ENCODE results near the gene PANK1.
A peak's percentile ranks its signal among the peaks of the same experiment; 100 is the strongest.
"Not testable (repeated sequence)": the region's sequence is repeated elsewhere in the genome, so short reads cannot be mapped to it uniquely, and the experiment has no call there.

Gene PANK1

DNA sequence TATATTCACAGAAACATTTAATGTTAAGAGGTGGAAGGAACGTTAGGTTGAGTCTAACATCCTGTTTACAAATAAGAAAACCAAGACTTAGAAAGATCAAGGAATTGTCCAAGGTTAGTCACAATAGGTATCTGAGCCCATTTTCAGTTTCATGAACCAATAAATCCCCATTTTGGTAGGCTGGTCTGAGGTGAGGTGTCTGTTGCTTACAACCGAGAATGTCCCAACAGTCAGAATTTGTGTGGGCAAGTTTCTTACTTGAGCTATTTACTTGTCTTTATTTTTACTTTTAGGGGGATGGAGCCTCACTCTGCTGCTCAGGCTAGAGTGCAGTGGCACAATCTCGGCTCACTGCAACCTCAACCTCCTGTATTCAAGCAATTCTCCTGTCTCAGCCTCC, 23.6 kb downstream of the PANK1 start:
- DNase-seq (ENCODE audit: low read depth, low spot score) = no peak

GRCh38 chr10:89620296-89620695, 24.7 kb downstream of the PANK1 start:
- not testable (repeated sequence) for DNase-seq (ENCODE audit: low read depth, low spot score)

DNA sequence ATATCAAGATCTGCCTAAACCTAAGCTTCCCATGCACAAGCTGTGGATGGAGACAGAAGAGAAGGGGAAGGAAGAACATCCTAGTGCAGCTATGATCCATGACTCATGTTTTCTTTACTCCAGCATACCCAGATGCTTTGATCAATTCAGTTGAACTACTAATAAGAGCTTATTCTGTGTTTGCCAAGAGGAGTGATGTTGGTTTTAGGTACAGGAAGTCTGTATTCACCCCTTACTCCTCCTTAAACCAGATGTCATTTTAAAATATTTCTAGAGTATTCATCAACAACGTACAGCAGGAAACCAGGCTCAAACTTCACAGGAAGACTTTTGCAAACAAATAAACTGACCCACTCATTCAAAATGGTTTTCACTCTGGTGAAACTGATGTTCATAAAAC, 29.2 kb downstream of the PANK1 start:
- peak; percentile 54 for DNase-seq (ENCODE audit: low read depth, low spot score)

DNA sequence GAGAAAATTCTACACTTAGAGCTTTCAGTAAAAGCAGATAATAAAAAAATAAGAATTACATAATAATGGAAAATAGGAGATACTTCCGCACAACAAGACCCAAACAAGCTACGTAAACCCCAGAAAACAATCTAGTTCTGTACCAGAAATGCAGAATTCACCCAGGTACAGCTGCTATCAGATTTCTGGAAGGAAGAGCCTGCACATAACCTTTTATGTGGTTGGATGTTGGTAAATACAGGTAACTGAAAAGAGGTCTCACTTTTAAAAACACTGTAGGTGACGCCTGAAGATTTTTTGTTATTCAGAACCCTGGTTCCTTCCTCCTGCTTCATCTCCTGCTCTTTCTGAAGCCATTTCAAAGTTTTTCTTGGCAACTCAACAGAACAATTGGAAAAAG, 29.9 kb downstream of the PANK1 start:
- no peak for DNase-seq (ENCODE audit: low read depth, low spot score)

DNA sequence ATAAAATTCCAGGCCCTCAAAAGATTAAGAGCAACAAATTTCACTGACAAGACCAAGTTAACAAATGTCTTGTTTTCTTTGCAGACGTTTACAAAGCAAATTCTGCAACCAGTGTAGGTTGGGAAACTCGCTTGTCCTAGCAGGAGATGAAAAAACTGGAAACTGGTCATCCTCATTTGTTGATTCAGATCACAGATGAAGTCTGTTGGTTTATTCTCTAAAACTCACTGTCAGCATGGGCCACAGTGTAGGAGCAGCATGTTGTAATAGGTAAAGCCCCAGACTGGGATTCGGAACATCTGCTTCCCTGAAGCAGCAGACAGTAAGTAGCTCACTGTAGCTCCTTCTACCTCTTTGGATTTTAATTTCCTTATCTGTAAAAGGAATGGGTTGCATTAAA, 31.5 kb downstream of the PANK1 start:
- DNase-seq (ENCODE audit: low read depth, low spot score) = peak; percentile 63

- DNase-seq (ENCODE audit: low read depth, low spot score) = no peak
Observed at GRCh38 chr10:89611282-89611681, 33.8 kb downstream of the PANK1 start.

- DNase-seq (ENCODE audit: low read depth, low spot score) = no peak
Observed at GRCh38 chr10:89609833-89610346, 35.2 kb downstream of the PANK1 start.

GRCh38 chr10:89604200-89604599, 40.8 kb downstream of the PANK1 start:
- DNase-seq (ENCODE audit: low read depth, low spot score) = no peak

DNA sequence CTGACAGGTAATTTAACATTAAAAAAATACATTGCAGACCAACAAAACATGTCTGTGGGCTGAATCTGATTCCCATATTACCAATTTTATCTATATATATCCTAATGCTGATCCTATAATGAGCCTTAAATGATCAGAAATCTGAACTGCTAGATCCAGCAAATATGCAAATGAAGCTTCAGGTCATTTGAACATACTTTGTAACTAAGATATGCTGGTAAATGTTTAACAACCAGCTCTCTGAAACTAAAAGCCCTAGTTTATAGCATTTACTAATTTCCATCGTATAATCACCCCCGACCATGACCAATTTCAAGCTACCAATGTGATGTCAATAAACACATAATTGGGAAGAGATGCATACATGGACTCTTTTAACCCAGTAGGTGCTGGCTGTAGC, 42.1 kb downstream of the PANK1 start:
- DNase-seq (ENCODE audit: low read depth, low spot score) = no peak

DNA sequence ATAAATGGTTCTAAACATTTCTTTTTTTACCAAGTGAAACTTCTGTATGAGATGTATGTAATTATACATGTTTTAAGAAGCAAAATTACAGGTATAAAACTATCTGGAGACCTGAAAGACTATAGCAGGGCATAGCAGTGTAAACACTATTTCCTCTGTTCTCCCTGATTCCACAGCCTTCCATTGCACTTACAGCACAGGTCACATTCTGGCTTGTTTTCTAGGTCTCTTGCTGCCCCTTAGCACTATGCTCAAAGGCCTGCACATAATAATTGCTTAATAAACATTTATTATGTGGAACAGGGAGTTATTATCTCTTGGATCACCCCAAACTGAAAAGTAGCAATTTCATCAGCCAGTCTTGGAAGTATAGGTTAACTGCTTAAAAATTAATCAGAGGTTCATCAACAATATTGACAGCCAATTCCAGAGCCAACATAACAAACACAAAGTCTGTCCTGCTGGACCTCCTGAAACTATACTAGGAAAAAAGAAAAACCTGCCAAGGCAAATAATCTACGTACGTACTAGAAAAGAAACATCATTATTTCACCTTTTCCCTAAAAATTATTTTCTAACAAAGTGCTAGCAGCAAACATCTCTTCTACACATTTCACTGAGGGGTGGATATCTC, 43.2 kb downstream of the PANK1 start:
- DNase-seq (ENCODE audit: low read depth, low spot score) = no peak

DNA sequence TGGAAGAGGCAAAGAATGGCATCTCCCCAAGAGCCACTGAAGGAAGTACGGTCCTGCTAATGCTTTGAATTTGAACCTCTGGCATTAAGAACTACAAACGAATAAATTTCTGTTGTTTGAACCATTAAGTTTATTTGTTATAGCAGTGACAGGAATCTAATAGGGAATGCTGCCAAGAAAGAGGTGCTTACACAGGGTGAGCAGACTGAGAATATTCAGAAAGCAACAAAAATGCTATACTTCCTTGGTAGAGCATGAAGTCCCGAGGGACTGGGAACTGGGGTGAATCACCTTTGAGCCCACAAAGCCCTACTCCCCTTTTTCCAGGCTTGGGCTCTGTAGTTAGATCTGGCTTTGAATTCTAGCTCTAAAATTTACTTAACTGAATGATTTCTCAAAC, 45.0 kb downstream of the PANK1 start:
- no peak for DNase-seq (ENCODE audit: low read depth, low spot score)

GRCh38 chr10:89593043-89593442, 52.0 kb downstream of the PANK1 start:
- DNase-seq (ENCODE audit: low read depth, low spot score) = no peak

DNA sequence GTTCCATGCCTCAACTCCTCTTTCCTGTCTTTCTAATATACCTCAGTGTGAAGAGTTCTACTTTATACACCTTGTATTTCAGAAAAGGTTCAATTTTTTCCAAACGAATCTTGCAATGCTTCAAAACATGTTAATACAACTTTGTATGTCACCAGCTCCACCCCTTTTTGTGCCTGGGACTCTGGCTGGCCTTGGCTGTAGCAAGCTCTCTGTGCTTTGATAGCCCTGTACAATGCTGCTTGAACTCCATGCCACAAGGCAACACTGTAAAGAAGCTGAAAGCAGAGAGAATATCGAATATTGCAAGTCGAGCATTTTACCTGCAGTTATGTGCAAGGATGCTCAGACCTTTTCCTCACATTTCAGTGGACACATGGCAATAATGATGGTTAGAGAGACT, 52.5 kb downstream of the PANK1 start:
- no peak for DNase-seq (ENCODE audit: low read depth, low spot score)

- DNase-seq (ENCODE audit: low read depth, low spot score) = no peak
Observed at GRCh38 chr10:89591796-89592271, 53.2 kb downstream of the PANK1 start.

GRCh38 chr10:89591111-89591795, 53.8 kb downstream of the PANK1 start:
- DNase-seq (ENCODE audit: low read depth, low spot score) = no peak

GRCh38 chr10:89590326-89590725, 54.7 kb downstream of the PANK1 start:
- DNase-seq (ENCODE audit: low read depth, low spot score) = no peak

DNA sequence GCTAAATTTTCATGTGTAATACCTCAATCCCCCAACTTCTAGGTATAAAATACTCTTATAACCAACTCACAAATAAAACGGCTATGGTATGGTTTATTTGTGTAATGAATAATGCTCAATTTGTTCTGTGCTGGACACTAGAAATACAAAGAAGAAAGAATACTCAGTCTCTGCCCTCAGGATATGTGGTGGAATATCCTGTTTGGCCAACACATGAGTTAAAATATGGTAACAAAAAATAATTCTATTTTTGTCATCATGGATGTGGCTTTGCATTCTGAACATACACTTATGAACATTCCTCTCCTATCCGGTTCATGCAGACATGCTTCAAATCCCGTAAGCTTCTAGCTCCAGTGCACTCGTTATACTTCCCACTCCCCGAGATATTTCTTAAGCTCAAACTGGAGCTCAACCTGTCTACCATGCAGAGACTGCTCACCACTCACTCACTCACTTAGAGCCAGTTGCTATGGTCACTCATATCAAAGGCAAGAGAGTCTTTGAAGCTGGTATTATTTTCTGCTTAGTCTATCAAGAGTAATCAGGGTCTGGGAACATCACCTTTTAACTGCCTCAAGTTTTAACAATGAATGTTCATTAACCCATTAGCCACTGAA, 55.8 kb downstream of the PANK1 start:
- DNase-seq (ENCODE audit: low read depth, low spot score) = no peak

DNA sequence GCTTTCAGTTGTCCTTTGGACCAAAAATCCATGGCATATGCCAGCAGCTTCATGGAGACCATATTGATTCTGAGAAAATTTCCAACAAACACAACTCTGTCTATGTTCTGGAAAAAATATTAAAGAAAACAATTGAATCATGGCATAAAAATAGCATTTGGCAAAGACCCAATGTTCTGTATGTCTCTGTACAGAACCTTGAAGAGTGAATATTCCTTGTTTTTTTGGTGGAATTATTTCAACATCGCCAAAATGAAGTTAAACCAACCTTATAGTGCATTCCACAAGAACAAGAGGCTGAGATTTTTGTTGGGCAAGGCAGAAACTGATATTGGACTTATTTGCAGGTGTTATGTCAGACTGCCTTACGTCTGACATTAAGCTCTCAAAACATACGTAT, 56.4 kb downstream of the PANK1 start:
- DNase-seq (ENCODE audit: low read depth, low spot score) = no peak

DNA sequence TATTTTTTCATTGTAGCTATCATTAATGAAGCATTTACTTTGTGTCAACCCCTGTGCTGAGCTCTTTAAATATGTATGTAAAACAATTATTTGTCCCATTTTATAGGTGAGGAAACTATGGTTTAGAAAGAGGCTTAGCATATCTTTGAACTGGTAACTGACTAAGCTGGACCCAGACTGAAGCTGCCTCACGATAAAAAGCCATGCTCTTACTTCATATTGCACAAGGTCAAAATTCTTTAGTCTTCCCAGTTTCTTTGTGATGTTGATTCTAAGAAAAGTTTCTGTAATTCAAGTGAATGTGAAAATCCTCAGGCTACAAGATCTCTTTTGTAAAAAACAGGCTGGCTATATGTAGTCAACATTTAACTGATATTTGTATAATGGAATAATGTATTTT, 63.0 kb downstream of the PANK1 start:
- no peak for DNase-seq (ENCODE audit: low read depth, low spot score)

DNA sequence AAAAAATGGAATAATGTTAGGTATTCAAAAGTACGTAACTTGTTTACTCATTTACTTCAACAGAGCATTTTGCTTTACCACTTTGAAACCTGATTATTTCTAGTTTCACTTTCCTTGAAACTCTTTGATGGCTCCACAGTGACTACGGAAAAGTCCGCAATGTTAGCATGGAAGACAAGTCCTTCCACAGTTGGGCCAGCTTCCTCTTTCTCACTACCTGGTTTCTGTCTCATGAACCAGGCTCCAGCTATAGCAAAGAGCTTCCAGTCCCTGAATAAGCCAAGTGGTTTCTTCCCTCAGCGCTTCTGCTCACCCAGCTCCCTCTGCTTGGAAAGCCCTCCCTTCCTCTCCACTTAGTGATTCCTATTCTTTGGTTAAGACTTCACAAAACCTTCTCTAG, 64.8 kb downstream of the PANK1 start:
- DNase-seq (ENCODE audit: low read depth, low spot score) = no peak

GRCh38 chr10:89576696-89577095, 68.3 kb downstream of the PANK1 start:
- DNase-seq (ENCODE audit: low read depth, low spot score) = no peak

DNA sequence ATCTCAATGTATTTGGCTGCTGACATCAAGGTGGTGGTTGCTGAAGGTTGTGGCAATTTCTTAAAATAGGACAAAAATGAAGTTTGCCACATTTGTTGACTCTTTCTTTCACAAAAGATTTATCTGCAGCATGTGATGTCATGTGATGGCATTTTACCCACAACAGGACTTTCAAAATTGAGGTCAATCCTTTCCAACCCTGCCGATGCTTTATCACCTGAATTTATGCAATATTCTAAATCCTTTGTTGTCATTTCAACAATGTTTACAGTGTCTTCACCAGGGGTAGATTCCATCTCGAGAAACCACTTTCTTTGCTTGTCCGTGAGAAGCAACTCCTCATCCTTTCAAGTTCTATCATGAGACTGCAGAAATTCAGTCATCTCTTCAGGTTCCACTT, 69.0 kb downstream of the PANK1 start:
- no peak for DNase-seq (ENCODE audit: low read depth, low spot score)

DNA sequence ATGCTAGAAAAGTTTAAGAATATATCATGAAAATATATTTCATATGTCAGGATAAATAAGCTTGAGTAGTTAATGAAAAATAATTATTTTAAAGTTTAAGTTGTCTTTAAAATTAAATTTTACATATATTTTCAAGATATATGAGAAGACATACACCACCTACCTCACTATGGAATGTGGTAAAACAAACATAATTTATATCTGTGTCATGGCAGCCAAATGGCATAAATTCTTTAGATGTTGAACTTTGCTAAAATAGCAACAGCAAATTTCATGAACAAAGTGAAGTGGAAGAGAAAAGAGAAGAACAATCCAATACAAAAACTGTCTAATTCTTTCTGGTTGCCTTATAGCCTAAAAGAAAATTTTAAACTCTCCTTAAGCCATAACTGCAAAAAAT, 70.0 kb downstream of the PANK1 start:
- DNase-seq (ENCODE audit: low read depth, low spot score) = no peak

Measured in brain pericyte (primary cell).